Retinal pigment epithelial cell (primary cell): ENCODE data around the gene YTHDC1.

Source experiments
- DNase-seq: peaks from one replicate; pipeline ENCODE4 v3.0.0-alpha.2; 2010; ENCODE audit warnings: low read depth
- H3K4me3 ChIP-seq: 2 replicates; pipeline ENCODE4 v1.5.1; 2011; ENCODE audit warnings: mild to moderate bottlenecking, low read length, control low read depth, moderate library complexity
- TF ChIP-seq, protein P1 (sequence below): conservative IDR thresholded peaks from 2 replicates; pipeline ENCODE4 v1.5.1; 2011; ENCODE audit warnings: low read depth, low read length, control low read depth, inconsistent platforms

YTHDC1 gene

GRCh38 chr4:68368691-68369131 is 18.8 kb upstream of the YTHDC1 start:
- no peak overlapping the region for H3K4me3 ChIP-seq
- no peak for DNase-seq
- TF ChIP-seq, protein P1, sequence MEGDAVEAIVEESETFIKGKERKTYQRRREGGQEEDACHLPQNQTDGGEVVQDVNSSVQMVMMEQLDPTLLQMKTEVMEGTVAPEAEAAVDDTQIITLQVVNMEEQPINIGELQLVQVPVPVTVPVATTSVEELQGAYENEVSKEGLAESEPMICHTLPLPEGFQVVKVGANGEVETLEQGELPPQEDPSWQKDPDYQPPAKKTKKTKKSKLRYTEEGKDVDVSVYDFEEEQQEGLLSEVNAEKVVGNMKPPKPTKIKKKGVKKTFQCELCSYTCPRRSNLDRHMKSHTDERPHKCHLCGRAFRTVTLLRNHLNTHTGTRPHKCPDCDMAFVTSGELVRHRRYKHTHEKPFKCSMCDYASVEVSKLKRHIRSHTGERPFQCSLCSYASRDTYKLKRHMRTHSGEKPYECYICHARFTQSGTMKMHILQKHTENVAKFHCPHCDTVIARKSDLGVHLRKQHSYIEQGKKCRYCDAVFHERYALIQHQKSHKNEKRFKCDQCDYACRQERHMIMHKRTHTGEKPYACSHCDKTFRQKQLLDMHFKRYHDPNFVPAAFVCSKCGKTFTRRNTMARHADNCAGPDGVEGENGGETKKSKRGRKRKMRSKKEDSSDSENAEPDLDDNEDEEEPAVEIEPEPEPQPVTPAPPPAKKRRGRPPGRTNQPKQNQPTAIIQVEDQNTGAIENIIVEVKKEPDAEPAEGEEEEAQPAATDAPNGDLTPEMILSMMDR: no peak

DNA sequence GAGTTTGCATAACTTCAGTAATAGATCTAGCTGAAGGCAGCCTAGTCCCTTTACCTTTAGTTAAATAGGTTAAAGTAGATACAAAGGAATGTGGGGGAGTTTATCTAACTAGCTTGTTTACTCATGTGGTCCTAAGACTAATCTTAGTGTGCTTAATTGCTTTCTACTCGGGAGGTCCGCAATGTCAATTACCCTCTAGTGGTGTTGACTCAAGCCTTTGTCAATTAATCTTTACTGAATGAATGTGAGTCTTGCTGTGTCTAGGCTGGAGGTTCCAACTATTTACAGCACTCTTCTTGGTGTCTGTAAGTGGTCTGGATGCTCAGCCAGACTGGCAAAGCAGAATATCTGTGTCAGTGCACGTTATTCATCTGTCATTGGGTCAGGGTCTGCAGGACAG is 17.9 kb upstream of the YTHDC1 start:
- DNase-seq: no peak
- TF ChIP-seq, protein P1: no peak
- H3K4me3 ChIP-seq: no peak overlapping the region

DNA sequence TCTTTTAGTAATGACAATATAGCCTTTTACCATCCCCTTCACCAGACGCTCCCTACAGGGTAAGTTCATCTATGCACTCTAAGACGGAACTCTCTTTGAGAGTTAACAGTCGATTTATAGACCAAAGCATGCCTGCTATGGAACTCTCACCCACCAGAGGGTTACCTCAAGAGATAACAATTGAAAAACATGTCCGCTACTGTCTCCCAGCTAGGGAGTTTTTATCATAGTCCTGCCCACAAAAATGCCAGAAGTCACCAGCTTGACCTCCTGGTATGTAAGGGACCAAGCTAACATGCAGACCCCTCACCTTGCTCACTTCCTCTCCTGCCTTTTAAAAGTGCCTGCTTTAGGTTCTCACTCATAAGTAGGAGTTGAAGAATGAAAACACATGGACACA is 16.7 kb upstream of the YTHDC1 start:
- TF ChIP-seq, protein P1: no peak
- no peak overlapping the region for H3K4me3 ChIP-seq
- DNase-seq: no peak

GRCh38 chr4:68365068-68365467 is 15.2 kb upstream of the YTHDC1 start:
- DNase-seq: no peak

DNA sequence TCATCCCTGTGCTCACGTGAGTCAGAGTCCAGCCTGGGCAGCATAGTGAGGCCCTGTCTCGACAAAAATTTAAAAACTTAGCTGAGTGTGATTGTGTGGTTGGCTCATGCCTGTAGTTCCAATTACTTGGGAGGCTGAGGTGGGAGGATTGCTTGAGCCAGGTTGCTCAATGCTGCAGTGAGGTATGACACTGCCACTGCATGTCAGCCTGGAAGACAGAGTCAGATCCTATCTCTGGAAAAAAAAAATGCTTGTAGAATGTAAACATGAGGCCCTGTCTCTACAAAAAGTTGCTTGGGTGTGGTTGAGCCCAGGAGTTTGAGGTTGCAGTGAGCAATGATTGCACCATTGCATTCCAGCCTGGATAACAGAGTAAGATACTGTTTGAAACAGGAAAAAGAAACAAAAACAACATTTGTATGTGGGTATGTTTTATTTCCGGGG is 11.3 kb upstream of the YTHDC1 start:
- TF ChIP-seq, protein P1: no peak
- no peak overlapping the region for H3K4me3 ChIP-seq
- no peak for DNase-seq

More at GRCh38 chr4:68365068-68365467, 15.2 kb upstream of the YTHDC1 start:
- no peak overlapping the region for H3K4me3 ChIP-seq
- TF ChIP-seq, protein P1: no peak

DNA sequence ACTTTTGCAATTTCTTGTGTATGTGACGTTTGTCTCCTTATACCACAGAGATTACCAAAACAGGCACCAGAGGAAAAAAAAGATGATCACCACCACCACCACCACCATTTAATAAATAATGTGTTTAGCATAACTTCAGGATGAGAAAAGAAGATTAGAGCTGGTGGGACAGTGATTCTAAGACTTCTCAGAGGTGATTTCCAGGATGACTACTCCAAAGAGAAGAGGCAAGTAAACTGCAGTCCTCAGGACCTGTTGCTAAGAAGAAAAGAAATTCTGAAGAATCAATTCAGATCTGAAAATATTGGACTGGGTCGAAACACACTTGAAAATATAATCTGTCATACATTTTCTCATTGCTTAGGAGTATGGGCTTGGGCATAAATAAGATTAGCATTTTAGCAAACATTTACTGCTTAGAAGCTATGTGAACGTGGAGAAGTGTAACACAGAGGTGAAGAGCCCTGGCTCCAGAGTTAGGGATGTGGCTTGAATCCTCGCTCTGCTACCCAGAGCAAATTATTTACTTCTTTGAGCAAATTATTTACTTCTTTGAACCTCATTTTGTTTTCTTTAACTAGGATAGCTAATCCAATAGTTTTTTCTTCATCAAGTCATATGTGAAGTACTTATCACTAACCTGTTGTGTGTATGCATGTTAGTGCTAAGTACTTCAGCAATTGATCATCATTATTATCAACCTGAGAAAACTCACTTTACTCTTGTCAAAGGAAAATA is 10.5 kb upstream of the YTHDC1 start:
- no peak overlapping the region for H3K4me3 ChIP-seq
- DNase-seq: no peak
- TF ChIP-seq, protein P1: no peak

DNA sequence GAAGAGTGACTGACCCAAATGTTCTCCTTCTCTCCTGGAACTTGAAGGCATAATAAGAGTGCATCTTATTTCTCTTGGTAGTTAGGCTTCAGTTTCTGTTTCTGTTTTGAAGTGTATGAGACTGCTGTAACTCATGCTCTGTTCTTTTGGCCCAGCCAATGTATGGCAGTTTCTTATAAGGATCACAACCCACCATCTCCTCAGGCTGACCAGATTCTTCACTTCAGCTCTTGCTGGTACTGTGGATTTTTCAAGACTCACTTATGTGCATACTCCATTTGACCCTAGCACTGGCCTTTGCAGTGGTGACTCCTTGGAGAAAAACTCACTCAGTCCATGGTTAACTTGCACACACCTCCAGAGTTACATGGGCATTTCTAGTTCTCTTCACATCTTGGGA is 9.6 kb upstream of the YTHDC1 start:
- no peak overlapping the region for H3K4me3 ChIP-seq
- no peak for DNase-seq
- TF ChIP-seq, protein P1: no peak
